GM21515 (cell line): ENCODE data around the gene ZPLD1.

Source experiments
- ATAC-seq: cut with Tn5 transposase; IDR thresholded peaks from one replicate; pipeline ENCODE4 v1.9.1; 2021; ENCODE audit not compliant: unreplicated experiment

ZPLD1 gene

GRCh38 chr3:102464261-102464660, 29.4 kb downstream of the ZPLD1 start:
- no peak for ATAC-seq

GRCh38 chr3:102466001-102466400, 31.2 kb downstream of the ZPLD1 start:
- no peak for ATAC-seq

- ATAC-seq, result no peak
These were observed 35.3 kb downstream of the ZPLD1 start for GRCh38 chr3:102470066-102470465.

DNA sequence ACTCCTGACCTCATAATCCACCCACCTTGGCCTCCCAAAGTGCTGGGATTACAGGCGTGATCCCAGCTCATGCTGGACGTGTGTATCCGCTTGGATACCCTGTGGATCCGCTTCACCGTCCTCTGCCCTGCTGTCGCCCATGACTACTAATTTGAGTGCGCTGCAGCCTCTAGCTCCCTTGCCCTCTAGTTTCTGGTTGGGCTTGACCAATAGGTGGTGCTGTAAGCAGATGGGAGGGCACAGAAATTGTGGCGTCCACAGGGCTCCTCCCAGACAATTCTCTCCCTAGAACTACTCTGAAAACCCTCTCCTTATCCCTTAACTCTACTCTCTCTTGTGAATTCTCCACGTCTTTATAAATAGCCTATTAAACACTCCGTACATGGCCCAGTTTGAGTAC, 36.2 kb downstream of the ZPLD1 start:
- ATAC-seq, result no peak

GRCh38 chr3:102471491-102471890, 36.7 kb downstream of the ZPLD1 start:
- no peak for ATAC-seq

DNA sequence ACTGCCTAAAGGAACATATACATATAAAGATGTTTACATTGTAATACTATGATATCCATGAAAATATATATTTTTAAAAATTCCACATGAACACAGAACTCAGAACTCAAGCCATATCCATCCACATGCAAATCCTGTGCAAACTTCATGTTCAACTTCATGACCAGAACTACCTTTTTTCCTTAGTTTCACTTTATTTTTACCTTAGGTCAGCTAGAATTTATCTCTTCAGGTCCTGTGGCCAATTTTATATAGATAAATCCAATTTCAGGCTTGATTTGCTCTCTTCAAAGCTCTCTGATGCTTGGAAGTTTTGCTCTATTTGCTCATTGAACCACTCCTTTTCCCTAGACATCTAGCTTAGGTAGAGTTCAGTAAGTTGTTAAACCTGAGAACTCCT, 38.8 kb downstream of the ZPLD1 start:
- ATAC-seq, result no peak

DNA sequence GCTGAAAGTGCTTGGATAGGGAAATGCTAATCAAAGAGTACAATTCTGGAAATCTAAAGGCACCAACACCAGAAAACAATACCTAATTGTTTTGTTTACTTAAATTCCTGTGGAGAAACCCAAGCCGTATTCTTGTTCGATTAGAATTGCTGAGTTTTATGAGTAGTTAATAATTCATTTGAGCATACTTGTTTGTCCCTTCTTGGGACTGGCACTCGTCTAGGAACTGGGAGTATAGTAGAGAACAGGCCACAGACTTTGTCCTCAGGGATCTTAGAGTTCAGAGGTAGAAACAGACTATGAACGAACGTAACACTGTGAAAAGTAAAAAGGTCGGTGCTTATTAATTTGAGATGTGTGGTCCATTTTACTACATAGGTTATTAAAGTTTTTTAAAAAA, 39.4 kb downstream of the ZPLD1 start:
- ATAC-seq, result no peak

- no peak for ATAC-seq
These were observed 41.4 kb downstream of the ZPLD1 start for GRCh38 chr3:102476198-102476597.

GRCh38 chr3:102478160-102478559, 43.3 kb downstream of the ZPLD1 start:
- no peak for ATAC-seq

DNA sequence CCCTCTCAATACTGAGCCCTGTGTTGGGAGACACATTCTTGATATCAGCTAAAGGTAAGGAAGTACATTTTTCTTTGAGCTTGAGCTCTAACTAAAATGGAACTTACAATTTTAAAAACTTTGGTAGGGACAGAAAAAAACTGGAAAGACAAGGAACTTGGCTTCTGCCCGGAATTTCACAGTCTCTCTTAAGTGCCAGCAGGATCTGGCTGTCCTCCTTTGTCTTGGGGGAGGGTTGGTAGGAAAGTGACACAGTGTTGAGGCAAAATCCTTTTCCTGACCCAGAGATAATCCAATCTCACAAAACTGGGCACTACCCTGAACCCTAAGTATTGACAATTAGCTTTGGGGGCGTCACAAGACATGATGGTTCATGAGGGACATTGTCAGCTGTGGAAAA, 45.3 kb downstream of the ZPLD1 start:
- ATAC-seq, result no peak

- no peak for ATAC-seq
These were observed 46.2 kb downstream of the ZPLD1 start for GRCh38 chr3:102481050-102481449.

- no peak for ATAC-seq
These were observed 48.7 kb downstream of the ZPLD1 start for GRCh38 chr3:102483556-102483955.

- no peak for ATAC-seq
These were observed 49.5 kb downstream of the ZPLD1 start for GRCh38 chr3:102484363-102484762.

DNA sequence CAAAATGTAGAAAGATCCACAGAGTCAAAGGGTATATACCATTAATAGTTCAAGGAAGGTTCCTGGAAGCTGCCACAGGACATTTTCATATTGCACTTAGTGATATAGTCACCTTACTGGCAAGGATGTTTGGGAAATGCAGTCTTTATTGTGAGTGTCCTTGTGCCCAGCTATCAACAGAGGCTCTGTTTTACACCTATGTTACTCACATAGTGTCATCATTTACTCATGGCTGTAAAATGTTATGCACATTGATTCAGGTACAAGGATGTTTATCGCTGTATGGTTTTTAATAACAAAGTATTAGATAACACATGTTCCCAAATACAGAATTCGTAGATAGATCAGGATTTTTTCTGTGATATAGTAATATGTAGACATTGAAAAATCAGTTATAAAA, 50.9 kb downstream of the ZPLD1 start:
- ATAC-seq, result no peak

DNA sequence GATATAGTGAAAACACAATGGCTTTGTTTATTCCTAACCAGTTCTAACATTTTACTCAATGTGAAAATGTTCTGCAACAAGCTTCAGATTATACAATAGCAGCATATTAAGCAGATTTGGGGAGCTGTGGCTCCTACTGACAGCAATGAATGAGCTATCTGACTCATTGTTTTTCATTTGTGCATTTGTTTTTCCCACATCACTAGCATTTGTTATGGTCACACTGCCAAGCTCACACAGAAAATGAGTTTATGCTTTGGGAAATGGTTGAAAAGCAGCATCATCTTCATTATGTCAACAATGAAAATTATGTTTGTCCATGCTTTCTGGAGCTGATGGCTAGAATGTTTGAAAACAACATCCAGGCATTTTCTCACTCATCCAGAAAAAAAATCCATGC, 53.5 kb downstream of the ZPLD1 start:
- no peak for ATAC-seq

DNA sequence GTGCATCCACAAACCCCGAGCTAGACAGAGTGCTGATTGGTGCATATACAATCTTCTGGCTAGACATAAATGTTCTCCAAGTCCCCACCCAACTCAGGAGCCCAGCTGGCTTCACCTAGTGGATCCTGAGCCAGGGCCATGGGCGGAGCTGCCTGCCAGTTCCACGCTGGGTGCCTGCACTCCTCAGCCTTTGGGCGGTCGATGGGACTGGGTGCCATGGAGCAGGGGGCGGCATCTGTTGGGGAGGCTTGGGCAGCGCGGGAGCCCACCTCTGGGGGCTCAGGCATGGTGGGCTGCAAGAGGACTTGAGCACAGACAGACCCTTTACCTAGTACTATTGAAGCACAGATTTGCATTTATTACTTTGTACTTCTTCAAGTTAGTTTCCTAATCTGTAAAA, 57.5 kb downstream of the ZPLD1 start:
- ATAC-seq, result no peak

- no peak for ATAC-seq
These were observed 62.8 kb downstream of the ZPLD1 start for GRCh38 chr3:102497571-102497970.

DNA sequence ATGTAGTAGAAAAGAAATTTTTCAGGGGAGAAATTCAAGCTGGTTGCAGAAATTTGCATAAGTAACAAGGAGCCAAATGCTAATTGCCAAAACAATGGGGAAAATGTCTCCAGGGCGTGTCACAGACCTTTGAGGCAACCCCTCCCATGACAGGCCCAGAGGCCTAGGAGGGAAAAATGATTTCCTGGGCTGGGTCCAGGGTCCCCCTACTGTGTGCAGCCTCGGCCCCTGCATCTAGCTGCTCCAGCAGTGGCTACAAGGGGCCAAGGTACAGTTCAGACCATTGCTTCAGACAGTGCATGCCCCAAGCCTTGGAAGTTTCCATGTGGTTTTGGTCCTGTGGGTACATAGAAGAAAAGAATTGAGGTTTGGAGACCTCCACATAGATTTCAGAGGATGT, 70.7 kb downstream of the ZPLD1 start:
- no peak for ATAC-seq

- ATAC-seq, result no peak
These were observed 75.8 kb downstream of the ZPLD1 start for GRCh38 chr3:102510663-102511062.

DNA sequence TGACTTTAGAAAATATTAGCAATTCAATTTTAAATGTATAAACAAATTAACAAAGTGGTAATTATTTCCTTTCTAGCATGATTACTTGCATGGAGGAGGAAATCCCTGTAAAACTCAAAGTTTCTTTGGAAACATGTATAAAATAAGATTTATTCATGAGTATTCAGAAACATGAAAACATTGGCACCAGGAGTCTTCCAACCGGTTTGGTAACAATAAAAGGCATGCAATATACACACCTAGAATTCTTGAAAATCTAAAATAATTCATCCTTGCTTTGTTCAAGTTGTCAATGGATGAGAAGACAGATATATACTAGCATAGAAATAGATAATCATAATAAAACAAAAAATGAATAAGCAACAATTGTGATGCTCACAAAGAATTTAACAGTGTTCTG, 76.4 kb downstream of the ZPLD1 start:
- ATAC-seq, result no peak

DNA sequence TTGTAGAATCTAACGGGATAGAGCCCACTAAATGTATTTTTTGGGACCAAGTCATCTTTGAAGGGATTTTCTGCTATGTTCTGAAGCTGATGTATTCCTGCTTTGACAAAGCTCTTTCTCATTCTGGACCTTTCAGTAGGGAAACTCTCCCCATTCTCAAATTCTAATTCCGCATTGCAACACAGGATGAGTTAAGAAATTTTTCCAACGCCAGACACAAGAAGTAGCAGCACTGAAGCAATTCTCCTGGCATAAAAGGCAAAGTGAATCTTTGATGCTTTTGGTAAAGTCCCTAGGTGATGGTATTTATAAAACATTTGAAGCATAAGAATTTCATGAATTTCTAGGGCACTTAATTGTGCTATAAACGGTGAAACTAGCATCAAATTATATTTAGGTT, 76.8 kb downstream of the ZPLD1 start:
- no peak for ATAC-seq

GRCh38 chr3:102512734-102513504, 78.1 kb downstream of the ZPLD1 start:
- no peak for ATAC-seq

GRCh38 chr3:102514241-102514640, 79.4 kb downstream of the ZPLD1 start:
- no peak for ATAC-seq
